Thoracic aorta (tissue), 2 donors: ENCODE measurements around the gene LHB. TPM values are rescaled to one million over a fixed set of nuclear protein-coding genes. Genes with fewer than 3 reads are reported as not detected.

Experiments used
- ATAC-seq: fragments of 150-250 bp; one replicate; pipeline ENCODE4 v1.8.0; 2017; ENCODE audit warnings: low read depth; ENCODE audit not compliant: insufficient number of reproducible peaks, low FRiP score
- DNase-seq: peaks from one replicate; pipeline ENCODE4 v3.0.0-alpha.2; 2020; ENCODE audit warnings: low spot score
- H3K27ac ChIP-seq, 2 donors: fragments of 200-600 bp; sonication (generic); 1 replicate in 1 of 2; 2 replicates in 1 of 2; pipeline ENCODE4 v1.5.1; 2016; ENCODE audit warnings: mild to moderate bottlenecking in 2 of 2, moderate library complexity in 2 of 2
- H3K27me3 ChIP-seq: fragments of 200-600 bp; sonication (generic); replicated peaks from 2 replicates; pipeline ENCODE4 v1.6.0; 2016; ENCODE audit warnings: mild to moderate bottlenecking; ENCODE audit not compliant: insufficient read depth
- H3K36me3 ChIP-seq: fragments of 200-600 bp; sonication (generic); one replicate; pipeline ENCODE4 v1.5.1; 2016
- H3K4me1 ChIP-seq, 2 donors: fragments of 200-600 bp; sonication (generic); 1 replicate in 1 of 2; 2 replicates in 1 of 2; pipeline versions ENCODE4 v1.5.1 to v1.6.0; 2016; ENCODE audit warnings: low read depth in 2 of 2, mild to moderate bottlenecking in 1 of 2; ENCODE audit not compliant: control insufficient read depth in 1 of 2
- H3K4me3 ChIP-seq: fragments of 200-600 bp; sonication (generic); 2 replicates; pipeline ENCODE4 v1.5.1; 2016; ENCODE audit warnings: mild to moderate bottlenecking
- H3K9me3 ChIP-seq: fragments of 200-600 bp; sonication (generic); 2 replicates; pipeline ENCODE4 v1.5.1; 2016
- total RNA-seq, 2 donors: library from RNA; depleted of rRNA; stranded (reverse); fragments of >200 nt; gene quantifications; one replicate each; pipeline versions ENCODE4 v1.1.0 to v1.2.3, GENCODE V29; 2016
- TF ChIP-seq, protein P1 (sequence below): fragments of 200-600 bp; sonication (generic); IDR thresholded peaks from one replicate; pipeline ENCODE4 v1.5.1; 2019; ENCODE audit warnings: antibody characterized with exemption

LHB gene
- total RNA-seq, 2 donors from 2014 or later: not detected

DNA sequence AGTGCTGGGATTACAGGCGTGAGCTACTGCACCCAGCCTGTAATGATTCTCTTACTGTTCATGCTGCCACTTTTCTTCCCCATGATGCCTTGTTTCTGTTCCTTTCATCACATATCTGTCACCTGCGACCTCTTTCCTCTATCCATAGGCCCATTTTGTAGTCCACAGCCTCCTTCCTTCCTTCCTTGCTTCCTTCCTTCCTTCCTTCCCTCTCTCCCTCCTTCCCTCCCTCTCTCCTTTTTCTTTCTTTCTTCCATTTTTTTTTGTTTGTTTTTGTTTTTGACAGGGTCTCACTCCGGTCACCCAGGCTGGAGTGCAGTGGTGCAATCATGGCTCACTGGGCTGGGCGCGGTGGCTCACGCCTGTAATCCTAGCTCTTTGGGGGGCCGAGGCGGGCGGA is 28.0 kb downstream of the LHB start:
- Histone ChIP-seq H3K4me3 (no peak overlapping the region), H3K4me1 (peaks cover 11 to 27% of the 10 kb centered on the region in 2 donors), H3K36me3 (peaks cover 50% of the 10 kb centered on the region), H3K9me3 (no peaks in the 10 kb centered on the region), H3K27ac (no peak overlapping the region), H3K27me3 (no peaks in the 10 kb centered on the region)
- DNase-seq (no peak), ATAC-seq (no peak)
- TF ChIP-seq, protein P1, sequence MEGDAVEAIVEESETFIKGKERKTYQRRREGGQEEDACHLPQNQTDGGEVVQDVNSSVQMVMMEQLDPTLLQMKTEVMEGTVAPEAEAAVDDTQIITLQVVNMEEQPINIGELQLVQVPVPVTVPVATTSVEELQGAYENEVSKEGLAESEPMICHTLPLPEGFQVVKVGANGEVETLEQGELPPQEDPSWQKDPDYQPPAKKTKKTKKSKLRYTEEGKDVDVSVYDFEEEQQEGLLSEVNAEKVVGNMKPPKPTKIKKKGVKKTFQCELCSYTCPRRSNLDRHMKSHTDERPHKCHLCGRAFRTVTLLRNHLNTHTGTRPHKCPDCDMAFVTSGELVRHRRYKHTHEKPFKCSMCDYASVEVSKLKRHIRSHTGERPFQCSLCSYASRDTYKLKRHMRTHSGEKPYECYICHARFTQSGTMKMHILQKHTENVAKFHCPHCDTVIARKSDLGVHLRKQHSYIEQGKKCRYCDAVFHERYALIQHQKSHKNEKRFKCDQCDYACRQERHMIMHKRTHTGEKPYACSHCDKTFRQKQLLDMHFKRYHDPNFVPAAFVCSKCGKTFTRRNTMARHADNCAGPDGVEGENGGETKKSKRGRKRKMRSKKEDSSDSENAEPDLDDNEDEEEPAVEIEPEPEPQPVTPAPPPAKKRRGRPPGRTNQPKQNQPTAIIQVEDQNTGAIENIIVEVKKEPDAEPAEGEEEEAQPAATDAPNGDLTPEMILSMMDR: no peak

DNA sequence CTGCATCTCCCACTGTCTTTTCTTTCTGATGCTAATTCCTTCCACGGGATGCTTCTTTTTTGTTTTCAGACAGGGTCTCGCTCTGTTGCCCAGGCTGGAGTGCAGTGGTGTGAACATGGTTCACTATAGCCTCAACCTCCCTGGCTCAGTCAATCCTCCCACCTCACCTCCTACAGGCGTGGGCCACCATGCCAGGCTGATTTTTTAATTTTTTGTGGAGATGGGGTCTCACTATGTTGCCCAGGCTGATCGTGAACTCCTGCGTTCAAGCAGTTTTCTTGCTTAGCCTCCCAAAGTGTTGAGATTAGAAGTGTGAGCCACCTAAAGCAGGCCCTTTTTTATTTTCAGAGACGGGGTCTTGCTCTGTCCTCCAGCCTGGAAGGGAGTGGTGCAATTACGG is 28.6 kb downstream of the LHB start:
- Histone ChIP-seq H3K27ac (no peak overlapping the region), H3K4me3 (no peak overlapping the region), H3K4me1 (peaks cover 11 to 27% of the 10 kb centered on the region in 2 donors), H3K36me3 (peaks cover 56% of the 10 kb centered on the region), H3K9me3 (no peaks in the 10 kb centered on the region), H3K27me3 (no peaks in the 10 kb centered on the region)
- ATAC-seq (no peak), DNase-seq (no peak)
- TF ChIP-seq, protein P1: no peak

DNA sequence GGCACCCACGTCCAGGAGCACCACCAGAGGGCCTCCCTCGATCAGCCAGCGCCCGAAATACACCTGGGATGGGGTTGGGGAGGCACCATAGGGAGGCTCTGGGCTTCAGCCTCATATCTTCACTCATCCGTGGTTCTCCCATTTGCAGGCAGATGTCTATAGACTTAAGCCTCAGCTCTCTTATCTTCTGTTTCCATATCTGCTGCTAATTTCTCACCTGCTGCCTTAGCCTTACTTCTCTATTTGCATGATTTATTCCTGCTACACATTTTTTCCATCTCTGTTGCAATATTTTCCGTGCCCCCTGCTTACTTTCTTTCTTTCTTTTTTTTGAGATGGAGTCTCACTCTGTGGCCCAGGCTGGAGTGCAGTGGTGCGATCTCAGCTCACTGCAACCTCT is 29.6 kb downstream of the LHB start:
- Histone ChIP-seq H3K27me3 (no peaks in the 10 kb centered on the region), H3K36me3 (peaks cover 58% of the 10 kb centered on the region), H3K9me3 (no peaks in the 10 kb centered on the region), H3K4me1 (peaks cover 11 to 27% of the 10 kb centered on the region in 2 donors), H3K27ac (no peak overlapping the region), H3K4me3 (no peak overlapping the region)
- TF ChIP-seq, protein P1: no peak
- no peak for DNase-seq
- ATAC-seq: no peak

DNA sequence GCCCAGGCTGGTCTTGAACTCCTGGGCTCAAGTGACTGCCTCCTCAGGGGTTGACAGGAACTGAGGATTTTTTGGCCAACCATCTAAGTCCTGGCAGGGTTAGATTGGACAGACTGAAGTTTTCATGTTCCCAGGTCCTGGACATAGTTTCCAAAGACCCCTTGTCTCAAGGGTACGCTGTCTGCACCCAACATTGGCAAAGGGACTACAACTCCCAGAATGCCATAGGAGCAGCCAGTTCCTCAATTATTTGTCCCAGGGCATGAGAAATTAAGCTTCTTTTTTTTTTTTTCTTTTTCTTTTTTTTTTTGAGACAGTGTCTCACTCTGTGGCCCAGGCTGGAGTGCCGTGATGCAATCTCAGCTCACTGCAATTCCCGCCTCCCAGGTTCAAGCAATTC is 30.7 kb downstream of the LHB start:
- H3K4me1 ChIP-seq: peaks cover 3 to 19% of the 10 kb centered on the region in 2 donors
- H3K27ac ChIP-seq: no peak overlapping the region
- no peak overlapping the region for H3K4me3 ChIP-seq
- H3K36me3 ChIP-seq: peaks cover 68% of the 10 kb centered on the region
- H3K27me3 ChIP-seq: no peaks in the 10 kb centered on the region
- DNase-seq: no peak
- no peaks in the 10 kb centered on the region for H3K9me3 ChIP-seq
- no peak for ATAC-seq
- TF ChIP-seq, protein P1: no peak

DNA sequence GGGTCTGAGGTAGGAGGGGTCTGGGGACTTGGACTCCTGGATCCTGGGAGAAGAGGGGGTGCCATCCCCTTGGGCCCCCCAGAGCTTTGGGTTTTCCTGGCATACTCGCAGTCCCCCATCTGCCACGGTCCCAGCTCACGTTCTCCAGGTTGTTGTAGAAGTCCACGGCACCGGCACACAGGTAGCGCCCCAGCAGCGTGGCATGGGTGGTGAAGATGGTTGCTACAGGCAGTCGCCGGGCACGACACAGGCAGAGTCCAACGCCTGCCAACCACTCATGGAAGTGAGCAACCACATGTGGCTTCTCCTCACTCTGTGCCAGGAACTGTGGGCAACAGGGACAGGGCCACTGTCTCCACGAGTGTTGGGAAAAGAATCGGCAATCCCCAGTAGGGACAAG is 31.2 kb downstream of the LHB start:
- H3K27ac ChIP-seq: no peak overlapping the region
- peaks cover 71% of the 10 kb centered on the region for H3K36me3 ChIP-seq
- no peaks in the 10 kb centered on the region for H3K9me3 ChIP-seq
- no peaks in the 10 kb centered on the region for H3K27me3 ChIP-seq
- H3K4me3 ChIP-seq: no peak overlapping the region
- peaks cover 0 to 14% of the 10 kb centered on the region in 2 donors for H3K4me1 ChIP-seq
- TF ChIP-seq, protein P1: no peak
- ATAC-seq (no peak), DNase-seq (no peak)
